Measurements from ENCODE around the gene BLM.
A peak's percentile ranks its signal among the peaks of the same experiment; 100 is the strongest.

BLM gene

GRCh38 chr15:90851940-90852339 lies 134.8 kb downstream of the BLM start:
- DNase-seq, result peak in 1 of 5 donors; percentile 82

- no peak for DNase-seq
These were observed 138.0 kb downstream of the BLM start for GRCh38 chr15:90855139-90855538.

- DNase-seq, result no peak
These were observed 140.2 kb downstream of the BLM start for GRCh38 chr15:90857337-90857736.

GRCh38 chr15:90857883-90858443 lies 140.8 kb downstream of the BLM start:
- DNase-seq, result peak in 1 of 5 donors; percentile 46

GRCh38 chr15:90859234-90860131 lies 142.3 kb downstream of the BLM start:
- no peak for DNase-seq

GRCh38 chr15:90860450-90860849 lies 143.3 kb downstream of the BLM start:
- DNase-seq, result no peak

GRCh38 chr15:90860942-90861675 lies 144.0 kb downstream of the BLM start:
- DNase-seq, result no peak

GRCh38 chr15:90862487-90862886 lies 145.3 kb downstream of the BLM start:
- DNase-seq, result no peak

GRCh38 chr15:90862964-90863778 lies 146.0 kb downstream of the BLM start:
- DNase-seq, result no peak

- no peak for DNase-seq
These were observed 146.8 kb downstream of the BLM start for GRCh38 chr15:90863987-90864386.

- DNase-seq, result no peak
These were observed 147.4 kb downstream of the BLM start for GRCh38 chr15:90864507-90864906.

- DNase-seq, result no peak
These were observed 148.6 kb downstream of the BLM start for GRCh38 chr15:90865702-90866101.

Measured in T-helper 1 cell (primary cell).